Caki2 (cell line): Measurements from ENCODE around the gene RTN4RL1. TPM values are rescaled to one million over a fixed set of nuclear protein-coding genes. Genes with fewer than 3 reads are reported as not detected.
A peak's percentile ranks its signal among the peaks of the same experiment; 100 is the strongest.

Source experiments
- DNase-seq: peaks from one replicate; pipeline ENCODE4 v3.0.0-alpha.2; 2015; ENCODE audit warnings: low read depth
- in situ Hi-C: cut with HindIII; loops from 2 replicates; pipeline ENCODE4 v1.10.0; 2016; ENCODE audit warnings: low sequenced_read_pairs, low pct_unique_long_range_greater_than_20kb, mixed read lengths
- total RNA-seq: library from RNA; depleted of rRNA; stranded (reverse); fragments of >200 nt; shearing (Covaris generic); gene quantifications from 2 replicates; pipeline ENCODE4 v1.2.3, GENCODE V29; 2014; ENCODE audit warnings: low replicate concordance

RTN4RL1 gene
- total RNA-seq, 1 experiment from 2014 or later = 12.2 TPM

GRCh38 chr17:2033153-2033552 lies 8.0 kb upstream of the RTN4RL1 start:
- DNase-seq = no peak
- in situ Hi-C loops = no loop called here

GRCh38 chr17:2030779-2031163 lies 5.6 kb upstream of the RTN4RL1 start:
- in situ Hi-C loops = no loop called here
- DNase-seq = no peak

GRCh38 chr17:2029911-2030778 lies 5.0 kb upstream of the RTN4RL1 start, which contains the start of gene DPH1:
DPH1 (plus strand) TSS chr17:2030153; CDS start chr17:2030170, 17 bp downstream.
- DNase-seq = peak; percentile 70
- in situ Hi-C loops = no loop called here

GRCh38 chr17:2028737-2029136 lies 3.6 kb upstream of the RTN4RL1 start:
- in situ Hi-C loops = no loop called here
- no peak for DNase-seq

GRCh38 chr17:2028234-2028614 lies 3.1 kb upstream of the RTN4RL1 start:
- DNase-seq = no peak
- in situ Hi-C loops = no loop called here

GRCh38 chr17:2027528-2028233 lies 2.5 kb upstream of the RTN4RL1 start:
- in situ Hi-C loops = no loop called here
- no peak for DNase-seq

- in situ Hi-C loops = no loop called here
- peak; percentile 65 for DNase-seq
Observed at GRCh38 chr17:2025622-2026309, 632 bp upstream of the RTN4RL1 start.

- in situ Hi-C loops = no loop called here
- peak; percentile 32 for DNase-seq
Observed at GRCh38 chr17:2024572-2025219, 438 bp downstream of the RTN4RL1 start.

- DNase-seq = peak; percentile 65
- in situ Hi-C loops = no loop called here
Observed at GRCh38 chr17:2023692-2024571, 1.2 kb downstream of the RTN4RL1 start.

GRCh38 chr17:2023256-2023655 lies 1.9 kb downstream of the RTN4RL1 start:
- DNase-seq = no peak
- in situ Hi-C loops = no loop called here

- DNase-seq = no peak
- in situ Hi-C loops = no loop called here
Observed at GRCh38 chr17:2022647-2023240, 2.4 kb downstream of the RTN4RL1 start.

GRCh38 chr17:2020721-2021120 lies 4.4 kb downstream of the RTN4RL1 start:
- no peak for DNase-seq
- in situ Hi-C loops = no loop called here

GRCh38 chr17:2019723-2020122 lies 5.4 kb downstream of the RTN4RL1 start:
- in situ Hi-C loops = no loop called here
- no peak for DNase-seq

GRCh38 chr17:2018716-2019510 lies 6.2 kb downstream of the RTN4RL1 start:
- in situ Hi-C loops = no loop called here
- DNase-seq = no peak

- in situ Hi-C loops = no loop called here
- DNase-seq = no peak
Observed at GRCh38 chr17:2017274-2017941, 7.7 kb downstream of the RTN4RL1 start.

- in situ Hi-C loops = no loop called here
- no peak for DNase-seq
Observed at GRCh38 chr17:2016494-2016893, 8.6 kb downstream of the RTN4RL1 start.
